ENCODE results near the gene RAD51B. TPM values are rescaled to one million over a fixed set of nuclear protein-coding genes. Genes with fewer than 3 reads are reported as not detected.

The RAD51B gene
- total and polyA plus RNA-seq, 9 of the 15 experiments (the other 6 are each of a cell fraction or from before 2014, with no cell fraction given): 8.5 to 17.3 (median 11.3) TPM

- in situ Hi-C loops (cut with MboI): no loop called here
- no TSS peak for BruUV-seq (replicated peaks)
- 76% methylated on average over 4 of the region's 4 CpGs for WGBS (ENCODE audit: insufficient coverage, low coverage, missing lambda C conversion rate)
- ATAC-seq (peak; percentile 70; the same call in 2 of the 3 replicates), FAIRE-seq (no peak), DNase-seq (ENCODE audit: extremely low read depth in 1 of 4, low spot score in 3 of 4) (no peak)
- intact Hi-C loops (cut with micrococcal nuclease): loop anchor here (10.0 kb wide), 1 partner anchor 114 kb away; no protein-coding TSS in a partner anchor
- Histone ChIP-seq H3K79me2 (ENCODE audit: control insufficient read depth, insufficient read depth, low read length) (no peaks in the 10 kb centered on the region), H3K9me3 (replicated peaks; ENCODE audit: control insufficient read depth, insufficient read depth, low read depth, low read length) (no peaks in the 10 kb centered on the region), H3K4me1 (replicated peaks in 1 of 2; ENCODE audit: control insufficient read depth in 2 of 2, insufficient read depth in 2 of 2, low read length in 2 of 2) (peaks cover 0 to 13% of the 10 kb centered on the region in 2 experiments; a peak in 4 of 5 replicates), H3K36me3 (ENCODE audit: control insufficient read depth, insufficient read depth, low read length) (no peaks in the 10 kb centered on the region), H3K27me3 (ENCODE audit: control insufficient read depth in 2 of 2, insufficient read depth in 2 of 2, low read length in 2 of 2) (no peaks in the 10 kb centered on the region), H3K9me1 (ENCODE audit: control insufficient read depth, insufficient read depth, low read length) (no peaks in the 10 kb centered on the region), H3K27ac (ENCODE audit: extremely low read depth, low read depth, low read length) (no peak overlapping the region), H3K9ac (ENCODE audit: insufficient read depth in 1 of 2, low read depth in 2 of 2, low read length in 2 of 2) (no peak overlapping the region), H3K4me2 (ENCODE audit: insufficient read depth, low read length) (no peak overlapping the region), H4K20me1 (replicated peaks; ENCODE audit: control insufficient read depth, insufficient read depth, low read length) (no peaks in the 10 kb centered on the region), H3K4me3 (no peak overlapping the region), H2AFZ (ENCODE audit: low read depth, low read length) (no peak overlapping the region)
- ChIA-PET CTCF (ENCODE audit: low intra/inter-chr PET ratio) (no interaction called here), POLR2A (interaction anchor here (0.6 kb wide), 2 partner anchors 282 to 1262 kb away, joined by 3 read pairs; no protein-coding TSS in a partner anchor)
- TF ChIP-seq ZNF764 (CRISPR knock-in tag; IDR thresholded peaks at IDR 0.05; ENCODE audit: low read depth) (no peak), RREB1 (CRISPR knock-in tag; IDR thresholded peaks at IDR 0.05) (no peak), ZNF407 (IDR thresholded peaks at IDR 0.05; ENCODE audit: low read depth) (no peak), MAFF (IDR thresholded peaks at IDR 0.05; ENCODE audit: low read length) (no peak)
Measured at GRCh38 chr14:68408680-68409079, 589.1 kb downstream of the RAD51B start.

Measured in K562 (cell line).